NCI-H2227 treated with DMSO at 0.1 percent for 48 hours (cell line): Measurements from ENCODE around the gene BHLHE23.

Experiments used
- DNase-seq: peaks from one replicate; lab custom pipeline; 2025; lab: John Stamatoyannopoulos, UW

The BHLHE23 gene

GRCh38 chr20:63025534-63026331 lies 19.0 kb upstream of the BHLHE23 start:
- no peak for DNase-seq

GRCh38 chr20:63024573-63025392 lies 18.0 kb upstream of the BHLHE23 start:
- DNase-seq, result no peak

- no peak for DNase-seq
Measured at GRCh38 chr20:63023936-63024571, 17.3 kb upstream of the BHLHE23 start.

GRCh38 chr20:63023071-63023935 lies 16.5 kb upstream of the BHLHE23 start:
- DNase-seq, result no peak

- DNase-seq, result no peak
Measured at GRCh38 chr20:63022501-63022900, 15.7 kb upstream of the BHLHE23 start.

- no peak for DNase-seq
Measured at GRCh38 chr20:63021356-63022321, 14.9 kb upstream of the BHLHE23 start.

- no peak for DNase-seq
Measured at GRCh38 chr20:63020681-63021080, 13.9 kb upstream of the BHLHE23 start.

GRCh38 chr20:63017826-63018411 lies 11.2 kb upstream of the BHLHE23 start:
- DNase-seq, result no peak

GRCh38 chr20:63017076-63017825 lies 10.5 kb upstream of the BHLHE23 start:
- DNase-seq, result no peak

- DNase-seq, result no peak
Measured at GRCh38 chr20:63016514-63017075, 9.8 kb upstream of the BHLHE23 start.

- no peak for DNase-seq
Measured at GRCh38 chr20:63015662-63016361, 9.0 kb upstream of the BHLHE23 start.

- DNase-seq, result no peak
Measured at GRCh38 chr20:63015147-63015661, 8.4 kb upstream of the BHLHE23 start.

GRCh38 chr20:63014710-63015109 lies 7.9 kb upstream of the BHLHE23 start:
- DNase-seq, result peak; percentile 71

GRCh38 chr20:63014287-63014686 lies 7.5 kb upstream of the BHLHE23 start:
- no peak for DNase-seq

GRCh38 chr20:63013207-63013606 lies 6.4 kb upstream of the BHLHE23 start:
- no peak for DNase-seq

GRCh38 chr20:63011798-63012197 lies 5.0 kb upstream of the BHLHE23 start:
- DNase-seq, result peak; percentile 45

- DNase-seq, result no peak
Measured at GRCh38 chr20:63009988-63010769, 3.4 kb upstream of the BHLHE23 start.
